ACHN (cell line): ENCODE results near the gene PACS1.
"Not testable (repeated sequence)": the region's sequence is repeated elsewhere in the genome, so short reads cannot be mapped to it uniquely, and the experiment has no call there.

ENCODE experiments used
- DNase-seq: peaks from one replicate; pipeline ENCODE4 v3.0.0-alpha.2; 2015
- in situ Hi-C: cut with HindIII; loops from 2 replicates; pipeline ENCODE4 v1.10.0; 2017; ENCODE audit warnings: low sequenced_read_pairs, low pct_ligation_motif_present, low pct_unique_long_range_greater_than_20kb

PACS1 gene

DNA sequence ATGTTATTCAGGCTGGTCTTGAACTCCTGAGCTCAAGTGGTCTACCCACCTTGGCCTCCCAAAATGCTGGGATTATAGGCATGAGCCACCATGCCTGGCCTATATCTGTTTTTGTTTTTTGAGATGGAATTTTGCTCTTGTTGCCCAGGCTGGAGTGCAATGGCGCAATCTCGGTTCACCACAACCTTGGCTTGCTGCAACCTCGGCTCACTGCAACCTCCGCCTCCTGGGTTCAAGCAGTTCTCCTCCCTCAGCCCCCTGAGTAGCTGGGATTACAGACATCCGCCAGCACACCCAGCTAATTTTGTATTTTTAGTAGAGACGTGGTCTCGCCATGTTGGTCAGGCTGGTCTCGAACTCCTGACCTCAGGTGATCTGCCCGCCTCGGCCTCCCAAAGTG is 29.7 kb downstream of the PACS1 start:
- in situ Hi-C loops, DNase-seq: not testable (repeated sequence)

DNA sequence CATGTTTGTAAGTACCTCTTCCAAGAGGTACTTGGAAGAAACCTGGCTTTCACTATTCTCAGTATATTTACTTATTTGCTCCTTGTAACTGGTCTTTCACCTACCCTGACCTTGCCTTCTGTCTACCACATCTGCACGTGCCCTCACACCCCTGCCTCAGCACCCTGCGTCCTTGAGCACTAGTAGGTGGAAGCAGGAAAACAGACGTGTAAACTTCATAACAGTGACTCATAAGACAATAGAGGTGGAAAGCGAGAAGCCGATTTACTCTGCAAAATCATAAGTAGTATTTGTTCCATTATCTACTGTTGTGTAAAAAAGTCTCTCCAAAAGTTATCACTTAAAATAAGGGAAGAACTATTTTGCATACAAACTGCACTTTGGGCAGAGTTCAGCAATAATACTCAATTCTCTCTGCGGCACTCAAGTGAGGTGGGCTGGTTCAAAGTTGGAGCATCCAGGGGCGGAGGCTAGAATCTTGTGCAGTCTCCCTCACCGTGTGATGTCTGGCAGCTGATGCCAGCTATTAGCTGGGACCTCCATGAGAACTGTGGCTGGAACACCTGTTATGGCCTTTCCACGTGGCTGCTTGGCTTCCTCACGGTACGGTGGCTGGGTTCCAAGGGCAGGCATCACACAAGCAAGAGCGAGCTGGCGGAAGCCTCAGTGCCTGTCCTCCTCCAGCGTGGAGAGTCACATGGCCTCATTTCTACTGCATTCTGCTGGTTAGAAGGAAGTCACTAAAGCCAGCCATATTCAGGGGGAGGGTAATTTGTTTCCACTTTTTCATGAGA is 30.4 kb downstream of the PACS1 start:
- in situ Hi-C loops, result no loop called here
- peak; percentile 59 for DNase-seq

DNA sequence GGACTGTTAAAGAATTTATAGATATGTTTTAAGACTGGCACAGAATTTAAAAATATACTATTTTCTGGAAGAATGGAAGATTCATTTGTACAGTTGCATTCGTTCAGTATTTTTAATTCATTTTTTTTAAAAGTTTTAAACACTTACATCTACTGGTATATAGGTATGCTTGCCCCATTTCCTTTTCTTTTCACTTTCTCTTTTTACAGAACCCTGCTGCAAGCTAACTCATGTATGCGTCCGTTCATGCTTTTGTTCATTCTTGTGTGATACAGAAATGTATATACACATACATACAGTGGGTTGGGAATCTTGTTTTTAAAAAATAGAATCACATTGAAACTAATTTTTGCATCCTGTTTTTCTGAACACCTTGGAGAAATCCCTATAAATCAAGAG is 31.0 kb downstream of the PACS1 start:
- DNase-seq, result no peak
- in situ Hi-C loops, result no loop called here

DNA sequence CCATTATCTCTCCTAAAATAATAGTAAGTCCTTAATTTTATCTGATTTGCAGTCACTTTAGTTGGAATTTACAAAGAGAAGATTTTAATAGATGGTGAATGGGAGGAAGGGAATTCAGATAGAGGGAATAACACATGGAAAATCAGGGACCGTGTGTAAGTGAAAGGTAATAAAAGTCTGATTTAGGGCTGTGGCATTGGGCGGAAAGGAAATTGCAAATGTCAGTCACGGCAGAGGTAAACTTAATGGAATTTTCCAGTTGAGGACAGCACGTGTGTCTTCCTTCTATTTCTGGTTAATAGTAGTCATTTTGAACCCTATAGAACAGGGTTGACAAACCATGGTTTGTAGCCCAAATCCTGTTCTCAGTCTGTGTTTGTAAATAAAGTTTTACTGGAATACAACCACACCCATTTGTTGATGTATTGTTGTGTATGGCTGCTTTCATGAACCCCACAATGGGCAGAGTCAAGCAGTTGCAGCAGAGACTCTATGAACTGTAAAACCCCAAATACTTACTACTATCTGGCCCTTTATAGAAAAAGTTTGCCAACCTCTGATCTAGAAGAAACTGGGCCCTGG is 34.1 kb downstream of the PACS1 start:
- in situ Hi-C loops, result no loop called here
- no peak for DNase-seq

DNA sequence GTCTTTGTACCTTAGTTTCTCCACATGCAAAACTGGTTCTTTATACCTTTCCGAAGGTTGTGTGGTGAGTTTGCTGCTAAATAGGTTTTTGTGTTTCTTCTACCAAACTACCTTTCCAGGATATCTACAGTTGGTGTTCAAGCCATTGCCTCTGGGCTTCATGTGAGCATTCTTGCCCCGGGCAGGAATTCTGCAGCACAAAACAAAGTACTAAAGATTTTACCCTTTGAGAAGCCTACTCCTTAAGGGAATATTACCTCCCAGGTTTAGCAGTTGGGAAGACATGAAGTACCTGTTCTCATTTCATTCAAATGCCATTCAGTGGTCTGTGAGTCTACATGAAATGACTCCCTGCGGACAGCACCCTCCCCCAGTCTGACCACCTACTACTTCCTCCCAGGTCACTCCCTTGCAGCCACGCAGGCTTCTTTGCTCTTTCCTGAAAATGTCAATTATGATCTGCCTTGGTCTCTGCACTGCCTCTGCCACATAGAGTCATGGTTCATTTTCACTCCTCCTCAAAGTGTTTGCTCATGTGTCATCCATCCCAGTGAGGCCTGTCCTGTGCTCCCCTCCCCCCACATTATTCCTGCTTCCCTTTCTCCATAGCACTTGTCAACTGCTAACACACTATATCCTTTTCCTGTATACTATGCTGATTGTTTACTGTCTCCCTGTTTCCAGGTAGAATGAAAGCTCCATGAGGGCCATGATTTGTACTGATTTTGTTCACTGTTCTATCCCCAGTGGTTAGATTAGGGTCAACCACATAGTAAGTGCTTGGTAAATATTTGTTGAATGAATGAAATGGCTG is 36.9 kb downstream of the PACS1 start:
- no peak for DNase-seq
- in situ Hi-C loops, result no loop called here

DNA sequence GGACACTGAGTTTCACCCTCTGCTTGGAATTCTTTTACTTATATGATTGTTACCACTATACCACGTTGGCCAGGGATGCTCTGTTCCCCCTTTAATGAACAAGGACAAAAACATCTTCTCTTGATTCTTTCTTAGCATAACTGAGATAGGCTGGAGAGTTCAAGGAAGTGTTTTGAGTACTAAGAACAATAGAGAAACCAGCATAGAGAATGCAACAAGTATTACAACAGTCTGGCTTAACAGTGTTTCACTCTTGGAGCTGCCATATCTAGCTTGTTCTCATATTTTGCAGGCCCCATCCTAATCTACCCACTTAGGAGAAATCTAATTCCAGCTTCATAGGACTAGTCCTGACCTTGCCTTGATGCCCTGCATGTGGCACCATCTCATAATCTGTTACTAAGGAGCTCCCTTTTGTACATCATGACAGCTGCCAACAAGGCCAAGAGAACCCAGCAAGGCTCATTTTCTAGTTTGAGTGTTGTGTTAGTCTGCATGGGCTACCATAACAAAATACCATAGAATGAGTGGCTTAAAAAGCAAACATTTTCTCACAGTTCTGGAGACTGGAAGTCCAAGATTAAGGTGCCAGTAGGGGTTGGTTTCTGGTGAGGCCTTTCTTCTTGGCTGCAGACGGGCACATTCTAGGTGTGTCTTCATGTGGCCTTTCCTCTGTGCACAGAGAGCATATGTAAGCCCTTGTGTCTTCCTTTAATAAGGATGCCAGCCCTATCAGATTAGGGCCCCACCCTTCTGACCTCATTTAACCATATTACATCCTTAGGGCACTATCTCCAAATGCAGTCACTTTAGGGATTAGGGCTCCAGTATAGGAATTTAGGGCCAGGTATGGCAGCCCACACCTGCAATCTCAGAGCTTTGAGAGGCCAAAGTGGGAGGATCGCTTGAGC is 37.8 kb downstream of the PACS1 start:
- in situ Hi-C loops, result no loop called here
- DNase-seq, result no peak

DNA sequence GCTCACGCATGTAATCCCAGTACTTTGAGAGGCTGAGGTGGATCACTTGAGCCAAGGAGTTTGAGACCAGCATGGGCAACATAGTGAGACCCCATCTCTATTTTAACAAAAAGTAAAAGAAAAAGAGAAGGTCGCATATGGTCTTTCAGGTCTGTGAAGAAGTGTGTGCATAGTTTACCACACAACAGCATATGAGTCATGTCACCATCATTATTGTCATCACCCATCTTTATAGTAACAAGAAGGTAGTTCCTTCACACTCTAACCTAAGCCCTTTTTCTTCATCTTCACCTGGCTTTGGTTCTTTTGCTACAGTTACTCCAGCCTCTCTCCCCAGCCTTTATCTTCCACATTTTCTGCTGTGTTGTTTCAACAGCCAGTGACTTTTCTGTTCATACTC is 39.2 kb downstream of the PACS1 start:
- DNase-seq, result no peak
- in situ Hi-C loops, result no loop called here

DNA sequence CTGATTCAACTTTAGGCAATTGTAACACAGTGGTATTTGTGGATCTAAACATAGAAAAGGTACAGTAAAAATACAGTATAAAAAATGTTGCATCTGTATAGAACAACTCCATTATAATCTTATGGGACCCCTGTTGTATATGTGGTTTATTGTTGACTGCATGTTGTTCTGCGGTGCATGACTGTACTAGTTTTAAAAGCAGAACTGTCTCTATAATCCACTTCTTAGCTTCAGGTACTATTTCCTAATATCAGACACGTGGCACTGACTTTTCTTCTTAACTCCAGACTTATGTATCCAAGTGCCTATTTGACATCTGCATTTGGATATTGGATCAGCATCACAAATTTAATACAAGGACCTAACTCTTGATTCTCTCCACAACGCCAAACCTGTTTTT is 41.1 kb downstream of the PACS1 start:
- DNase-seq, result no peak
- in situ Hi-C loops, result no loop called here

DNA sequence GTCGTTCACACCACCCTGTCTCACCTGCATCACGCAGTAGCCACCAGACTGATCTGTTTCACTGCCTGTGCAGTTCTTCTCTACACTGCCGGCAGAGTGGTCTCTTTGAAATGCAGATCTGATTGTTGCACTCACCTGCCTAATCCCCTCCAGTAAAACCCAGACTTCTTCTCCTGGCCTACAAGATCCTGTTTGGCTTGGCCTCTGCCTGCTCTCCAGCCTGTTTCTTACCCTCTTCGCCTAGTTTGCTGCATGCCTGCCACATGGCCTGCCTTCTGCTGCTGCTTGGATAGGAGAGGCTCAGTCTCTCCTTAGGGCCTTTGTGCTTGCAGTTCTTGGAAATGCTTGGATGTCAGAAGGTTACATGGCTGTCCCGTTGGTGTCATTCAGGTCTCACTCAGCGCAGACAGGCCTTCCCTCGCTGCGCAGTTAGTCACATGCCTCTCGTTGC is 42.0 kb downstream of the PACS1 start:
- in situ Hi-C loops, result no loop called here
- no peak for DNase-seq

DNA sequence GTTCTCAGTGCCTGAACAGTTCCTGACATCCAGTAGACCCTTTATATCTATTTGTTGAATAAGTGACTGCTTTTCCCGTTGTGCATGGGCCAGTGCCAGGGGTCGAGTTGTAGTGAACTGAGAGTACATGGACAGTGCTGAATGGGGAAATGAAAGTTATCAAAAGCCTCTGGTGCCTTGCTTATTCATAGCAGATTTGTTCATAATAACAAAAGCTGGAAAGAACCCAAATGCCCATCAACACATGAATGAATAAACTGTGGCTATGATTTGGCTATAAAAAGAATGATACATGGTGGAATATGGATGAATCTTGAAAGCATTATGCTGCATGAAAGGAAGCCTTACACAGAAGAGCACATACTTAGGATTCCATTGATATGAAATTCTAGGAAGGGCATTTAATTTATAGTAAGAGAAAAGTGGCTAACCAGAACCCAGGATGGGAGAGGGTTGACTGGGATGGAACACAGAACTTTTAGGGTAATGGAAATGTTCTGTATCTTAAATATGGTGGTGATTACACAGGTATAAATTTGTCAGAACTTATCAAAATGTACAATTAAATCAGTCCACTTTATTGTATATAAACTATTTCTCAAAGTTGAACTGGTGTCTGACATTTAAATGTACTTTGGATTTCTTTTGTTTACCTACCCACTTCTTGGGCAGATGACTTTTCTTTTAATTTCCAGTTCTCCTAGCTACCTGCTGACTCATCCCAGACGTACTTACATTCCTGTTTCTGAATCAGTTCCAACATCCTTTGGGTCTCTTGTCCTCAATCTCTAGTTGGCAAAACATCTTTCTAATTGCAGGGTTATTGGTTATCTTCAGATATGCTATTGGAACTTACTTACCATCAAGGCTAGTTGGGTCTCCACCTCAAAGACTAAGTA is 42.8 kb downstream of the PACS1 start:
- in situ Hi-C loops, result no loop called here
- peak; percentile 74 for DNase-seq

DNA sequence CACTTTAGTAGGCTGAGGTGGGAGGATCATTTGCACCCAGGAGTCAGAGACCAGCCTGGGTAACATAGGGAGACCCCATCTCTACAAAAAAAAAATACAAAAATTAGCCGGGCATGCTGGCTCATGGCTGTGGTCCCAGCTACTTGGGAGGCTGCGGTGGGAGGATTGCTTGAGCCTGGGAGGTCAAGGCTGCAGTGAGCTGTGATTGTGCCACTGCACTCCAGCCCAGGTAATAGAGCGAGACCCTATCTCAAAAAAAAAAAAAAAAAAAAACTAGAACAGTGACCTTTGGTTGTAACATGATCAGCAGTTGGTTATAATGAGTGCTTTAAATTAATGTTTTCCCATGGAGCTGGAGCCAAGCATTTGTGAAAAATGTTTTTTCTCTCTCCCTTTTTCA is 44.9 kb downstream of the PACS1 start:
- in situ Hi-C loops, DNase-seq: not testable (repeated sequence)

DNA sequence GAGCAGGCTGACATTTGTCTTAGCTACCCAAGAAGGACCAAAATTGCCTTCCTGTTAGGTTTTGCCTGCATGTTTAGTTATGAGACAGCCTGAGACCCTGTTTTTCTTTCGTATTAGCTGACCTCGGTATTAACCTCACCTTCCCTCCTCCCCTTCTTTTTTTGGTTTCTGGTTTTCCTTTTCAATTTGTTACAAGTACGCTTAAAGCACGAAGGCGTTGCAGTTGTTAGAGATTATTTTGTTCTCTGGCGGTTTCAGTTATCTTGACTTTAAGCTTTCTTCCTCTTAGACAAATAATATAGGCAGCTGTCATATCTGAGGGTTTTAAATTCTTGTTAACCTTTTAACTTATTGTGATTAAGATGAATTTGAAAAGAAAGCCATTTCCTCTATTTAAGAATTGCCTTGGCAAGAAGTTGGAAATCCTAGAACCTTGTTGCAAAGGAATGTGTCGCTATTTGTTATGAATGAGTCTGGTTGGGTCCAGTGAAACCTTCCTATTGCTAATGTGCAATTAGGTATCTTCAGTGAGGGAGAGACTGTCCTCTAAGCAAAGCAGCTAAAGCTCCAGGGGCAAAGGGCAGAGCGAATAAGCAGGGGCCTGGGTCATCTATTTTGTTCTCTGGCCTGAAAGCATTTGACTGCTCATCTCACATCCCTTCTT is 45.7 kb downstream of the PACS1 start:
- in situ Hi-C loops, result no loop called here
- no peak for DNase-seq

DNA sequence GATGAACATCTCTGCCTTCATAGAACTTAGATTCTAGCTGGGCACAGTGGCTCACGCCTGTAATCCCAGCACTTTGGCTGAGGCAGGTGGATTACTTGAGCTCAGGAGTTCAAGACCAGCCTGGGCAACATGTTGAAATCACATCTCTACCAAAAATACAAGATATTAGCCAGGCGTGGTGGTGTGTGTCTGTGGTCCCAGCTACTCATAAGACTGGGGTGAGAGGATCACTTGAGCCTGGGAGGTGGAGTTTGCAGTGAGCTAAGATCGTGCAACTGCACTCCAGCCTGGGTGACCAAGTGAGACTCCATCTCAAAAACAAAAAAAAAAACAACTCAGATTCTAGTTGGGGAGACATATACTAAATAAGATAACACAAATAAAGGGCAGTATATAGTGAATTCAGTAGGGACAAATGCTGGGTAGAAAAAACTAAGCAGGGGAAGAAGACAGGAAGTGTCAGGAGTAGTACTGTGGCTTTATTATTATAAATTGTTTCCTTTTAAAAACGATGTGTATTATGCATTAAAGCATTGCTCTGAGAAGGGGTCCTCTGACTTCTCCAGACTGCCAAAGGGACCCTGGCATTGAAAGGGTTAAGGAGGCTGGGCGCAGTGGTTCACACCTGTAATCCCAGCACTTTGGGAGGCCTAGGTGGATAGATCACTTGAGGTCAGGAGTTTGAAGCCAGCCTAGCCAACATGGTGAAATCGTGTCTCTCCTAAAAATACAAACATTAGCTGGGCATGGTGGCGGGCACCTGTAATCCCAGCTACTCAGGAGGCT is 46.7 kb downstream of the PACS1 start:
- no peak for DNase-seq
- in situ Hi-C loops, result no loop called here

DNA sequence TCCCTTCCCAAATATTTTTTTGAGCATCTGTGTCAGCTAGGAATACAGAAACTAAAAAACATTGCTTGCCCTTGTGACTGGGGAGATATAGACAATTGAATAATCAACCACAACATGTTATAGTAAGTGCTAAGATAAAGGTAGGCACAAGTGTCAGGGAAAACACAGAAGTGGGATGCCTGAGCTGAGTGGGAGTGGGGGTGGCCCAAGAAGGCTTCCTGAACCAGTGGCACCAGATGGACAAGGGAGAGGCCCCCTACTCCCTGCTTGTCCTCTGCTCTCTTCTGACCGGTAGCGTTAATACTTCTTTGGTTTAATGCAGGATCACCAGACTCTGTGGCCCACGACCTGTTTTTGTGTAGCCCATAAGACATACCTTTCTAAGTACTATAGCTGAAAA is 48.8 kb downstream of the PACS1 start:
- in situ Hi-C loops, result no loop called here
- DNase-seq, result no peak

DNA sequence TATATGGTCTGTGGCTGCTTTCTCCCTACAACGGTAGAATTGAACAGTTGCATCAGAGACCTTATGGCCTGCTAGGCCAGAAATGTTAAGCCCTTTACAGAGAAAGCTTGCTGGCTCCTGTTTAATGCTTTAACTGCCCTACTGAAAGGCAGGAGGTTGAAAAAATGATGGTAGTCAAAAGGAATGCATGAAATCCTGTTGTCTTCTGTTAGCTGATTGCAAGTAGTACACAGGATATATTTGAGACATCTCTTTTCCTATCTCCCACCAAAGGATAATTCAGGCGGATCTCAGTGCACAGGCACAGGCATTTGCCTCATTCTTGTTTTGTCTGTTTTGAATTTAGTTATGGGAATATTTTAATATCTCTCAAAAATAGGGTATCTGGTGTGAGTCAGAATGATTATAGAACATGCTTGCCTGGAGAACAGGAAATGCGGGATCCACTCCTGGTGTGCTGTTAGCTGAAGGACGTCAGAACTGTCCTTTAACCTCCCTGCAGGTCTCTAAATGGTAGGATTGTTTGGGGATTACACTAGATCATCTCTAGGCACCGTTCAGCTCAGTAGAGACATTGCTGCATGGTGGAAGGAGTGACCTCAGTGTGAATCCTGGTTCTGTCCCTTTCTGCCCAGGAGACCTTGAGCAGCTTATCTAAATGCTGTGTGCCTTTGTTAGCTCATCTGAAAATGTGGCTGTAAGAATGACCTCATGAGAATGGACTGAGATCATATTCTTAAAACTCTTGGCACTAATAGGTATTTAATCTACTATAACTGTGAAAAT is 49.5 kb downstream of the PACS1 start:
- in situ Hi-C loops, result no loop called here
- peak; percentile 57 for DNase-seq

DNA sequence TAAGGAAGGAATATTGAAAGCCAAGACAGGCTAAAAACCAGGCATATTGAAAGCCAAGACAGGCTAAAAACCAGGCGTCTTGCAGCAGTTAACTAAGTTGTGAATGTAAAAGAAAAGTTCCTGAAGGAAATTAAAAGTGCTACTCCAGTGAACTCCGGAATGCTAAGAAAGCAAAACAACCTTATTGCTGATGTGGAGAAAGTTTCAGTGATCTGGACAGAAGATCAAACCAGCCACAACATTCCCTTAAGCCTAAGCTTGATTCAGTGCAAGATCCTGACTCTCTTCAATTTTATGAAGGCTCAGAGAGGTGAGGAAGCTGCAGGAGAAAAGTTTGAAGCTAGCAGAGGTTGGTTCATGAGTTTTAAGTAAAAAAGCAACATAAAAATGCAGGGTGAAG is 51.4 kb downstream of the PACS1 start:
- in situ Hi-C loops, result no loop called here
- DNase-seq, result no peak
